Neuronal stem cell (in vitro differentiated cells): Measurements from ENCODE around the gene GLIS1.
A peak's percentile ranks its signal among the peaks of the same experiment; 100 is the strongest.

ENCODE experiments used
- DNase-seq: peaks from one replicate; pipeline ENCODE4 v3.0.0-alpha.2; 2013; ENCODE audit warnings: low spot score
- H2AFZ ChIP-seq: one replicate; pipeline ENCODE4 v1.6.1; 2013; ENCODE audit warnings: mild to moderate bottlenecking, low read length, inconsistent platforms
- H2AK5ac ChIP-seq: 2 replicates; pipeline ENCODE4 v1.6.1; 2013; ENCODE audit warnings: low read depth, mild to moderate bottlenecking, inconsistent platforms, low read length, moderate library complexity, mixed read lengths
- H2BK120ac ChIP-seq: 2 replicates; pipeline ENCODE4 v1.6.1; 2013; ENCODE audit warnings: low read depth, mild to moderate bottlenecking, inconsistent platforms, low read length, moderate library complexity, mixed read lengths
- H2BK12ac ChIP-seq: one replicate; pipeline ENCODE4 v1.6.1; 2013; ENCODE audit warnings: low read length, inconsistent platforms
- H2BK15ac ChIP-seq: 2 replicates; pipeline ENCODE4 v1.6.1; 2013; ENCODE audit warnings: mild to moderate bottlenecking, low read length, inconsistent platforms, mixed read lengths
- H2BK5ac ChIP-seq: one replicate; pipeline ENCODE4 v1.6.1; 2013; ENCODE audit warnings: inconsistent platforms, mild to moderate bottlenecking, low read length, moderate library complexity
- H3K14ac ChIP-seq: one replicate; pipeline ENCODE4 v1.6.1; 2013; ENCODE audit warnings: low read length, inconsistent platforms
- H3K18ac ChIP-seq: 2 replicates; pipeline ENCODE4 v1.6.1; 2013; ENCODE audit warnings: low read length, inconsistent platforms
- H3K23ac ChIP-seq: 2 replicates; pipeline ENCODE4 v1.6.1; 2013; ENCODE audit warnings: low read depth, mild to moderate bottlenecking, mixed read lengths, low read length, inconsistent platforms; ENCODE audit not compliant: poor library complexity
- H3K27ac ChIP-seq: replicated peaks from 3 replicates; pipeline ENCODE4 v1.5.1; 2013; ENCODE audit warnings: low read length, inconsistent platforms
- H3K27me3 ChIP-seq, 3 experiments: 2 replicates each; pipeline ENCODE4 v1.6.1; 2013; ENCODE audit warnings: low read length in 3 of 3, mild to moderate bottlenecking in 2 of 3, inconsistent platforms in 1 of 3, low read depth in 1 of 3, mixed read lengths in 1 of 3, moderate library complexity in 1 of 3; ENCODE audit not compliant: control insufficient read depth in 3 of 3, insufficient read depth in 3 of 3
- H3K36me3 ChIP-seq, 2 donors: replicated peaks in 1 of 2; 2 replicates each; pipeline ENCODE4 v1.6.1; 2013; ENCODE audit warnings: low read length in 2 of 2; ENCODE audit not compliant: control insufficient read depth in 2 of 2, insufficient read depth in 2 of 2
- H3K4ac ChIP-seq: 2 replicates; pipeline ENCODE4 v1.6.1; 2013; ENCODE audit warnings: inconsistent platforms, mild to moderate bottlenecking, low read length, moderate library complexity
- H3K4me1 ChIP-seq, 2 donors: 1 replicate in 1 of 2; 2 replicates in 1 of 2; pipeline ENCODE4 v1.6.1; 2013; ENCODE audit warnings: low read length in 2 of 2, low read depth in 1 of 2; ENCODE audit not compliant: control insufficient read depth in 2 of 2, insufficient read depth in 1 of 2
- H3K4me2 ChIP-seq: one replicate; pipeline ENCODE4 v1.6.1; 2013; ENCODE audit warnings: mild to moderate bottlenecking, low read length, inconsistent platforms; ENCODE audit not compliant: insufficient read depth, poor library complexity, severe bottlenecking
- H3K4me3 ChIP-seq, 2 donors: 2 replicates each; pipeline ENCODE4 v1.5.1; 2013; ENCODE audit warnings: low read length in 2 of 2, mild to moderate bottlenecking in 2 of 2, inconsistent platforms in 1 of 2, moderate library complexity in 1 of 2
- H3K79me1 ChIP-seq: one replicate; pipeline ENCODE4 v1.6.1; 2013; ENCODE audit warnings: low read depth, mild to moderate bottlenecking, inconsistent platforms, low read length, moderate library complexity
- H3K9ac ChIP-seq: one replicate; pipeline ENCODE4 v1.6.1; 2013; ENCODE audit warnings: mild to moderate bottlenecking, low read depth, low read length, inconsistent platforms; ENCODE audit not compliant: poor library complexity
- H3K9me3 ChIP-seq, 2 donors: replicated peaks in 1 of 2; 2 replicates each; pipeline versions ENCODE3 to v1.6.1; 2013; ENCODE audit warnings: low read length in 2 of 2, mild to moderate bottlenecking in 2 of 2, inconsistent platforms in 1 of 2, low read depth in 1 of 2, mixed read lengths in 1 of 2, moderate library complexity in 1 of 2; ENCODE audit not compliant: control insufficient read depth in 2 of 2, insufficient read depth in 1 of 2
- H4K8ac ChIP-seq: one replicate; pipeline ENCODE4 v1.6.1; 2013; ENCODE audit warnings: low read depth, mild to moderate bottlenecking, inconsistent platforms, low read length, moderate library complexity
- H4K91ac ChIP-seq: one replicate; pipeline ENCODE4 v1.6.1; 2013; ENCODE audit warnings: low read length, low read depth, mild to moderate bottlenecking, inconsistent platforms; ENCODE audit not compliant: poor library complexity
- WGBS, 2 donors: extraction: QIAGEN DNeasy Blood & Tissue Kit; methylation state at CpG; one replicate each; pipeline ENCODE4 v1.1.7; 2013; ENCODE audit warnings: missing lambda C conversion rate in 2 of 2, mixed read lengths in 1 of 2; ENCODE audit not compliant: insufficient read length in 2 of 2, insufficient replicate concordance in 1 of 2; ENCODE audit errors: extremely low coverage in 2 of 2; 5-methylcytosine and 5-hydroxymethylcytosine counted together

Gene GLIS1

GRCh38 chr1:53582211-53583020, 156.5 kb downstream of the GLIS1 start:
- no CpG with 5 or more reads among the region's 8 CpGs for WGBS, 2 donors
- Histone ChIP-seq H3K4me2 (no peak overlapping the region), H3K79me1 (no peaks in the 10 kb centered on the region), H3K36me3 (no peaks in the 10 kb centered on the region), H2AFZ (no peak overlapping the region), H3K18ac (peak overlapping the region; percentile 45), H3K9me3 (no peaks in the 10 kb centered on the region), H3K14ac (no peak overlapping the region), H3K4me3 (no peak overlapping the region), H2AK5ac (no peak overlapping the region), H2BK5ac (no peak overlapping the region), H2BK15ac (no peak overlapping the region), H2BK12ac (no peak overlapping the region), H4K8ac (no peak overlapping the region), H2BK120ac (no peak overlapping the region), H3K4ac (no peak overlapping the region), H4K91ac (no peak overlapping the region), H3K4me1 (peaks cover 0 to 5% of the 10 kb centered on the region in 2 donors), H3K9ac (peak overlapping the region; percentile 18), H3K27ac (no peak overlapping the region), H3K23ac (no peak overlapping the region), H3K27me3 (peaks cover 0 to 4% (median 0%) of the 10 kb centered on the region in 3 experiments)
- no peak for DNase-seq

- no peak overlapping the region for H2BK15ac ChIP-seq
- no peaks in the 10 kb centered on the region for H3K36me3 ChIP-seq
- no peak overlapping the region for H4K91ac ChIP-seq
- no peak overlapping the region for H3K4ac ChIP-seq
- H3K14ac ChIP-seq, result no peak overlapping the region
- no peak for DNase-seq
- H3K4me1 ChIP-seq, result peaks cover 0 to 4% of the 10 kb centered on the region in 2 donors
- no peak overlapping the region for H3K27ac ChIP-seq
- no peak overlapping the region for H4K8ac ChIP-seq
- H3K23ac ChIP-seq, result no peak overlapping the region
- H3K18ac ChIP-seq, result no peak overlapping the region
- no peaks in the 10 kb centered on the region for H3K27me3 ChIP-seq
- no peak overlapping the region for H3K9ac ChIP-seq
- no peaks in the 10 kb centered on the region for H3K79me1 ChIP-seq
- H2AFZ ChIP-seq, result no peak overlapping the region
- H2BK5ac ChIP-seq, result no peak overlapping the region
- no peak overlapping the region for H3K4me2 ChIP-seq
- no peak overlapping the region for H3K4me3 ChIP-seq
- no peak overlapping the region for H2BK120ac ChIP-seq
- H2BK12ac ChIP-seq, result no peak overlapping the region
- no CpG with 5 or more reads among the region's 4 CpGs for WGBS, 2 donors
- no peak overlapping the region for H2AK5ac ChIP-seq
- H3K9me3 ChIP-seq, result no peaks in the 10 kb centered on the region
Measured at GRCh38 chr1:53581476-53581875, 157.5 kb downstream of the GLIS1 start.

- Histone ChIP-seq H2BK15ac (no peak overlapping the region), H2BK120ac (no peak overlapping the region), H3K18ac (peak overlapping the region; percentile 15), H3K9ac (no peak overlapping the region), H4K8ac (no peak overlapping the region), H3K4me1 (peaks cover 0 to 8% of the 10 kb centered on the region in 2 donors), H3K27ac (no peak overlapping the region), H4K91ac (no peak overlapping the region), H3K4ac (no peak overlapping the region), H2AFZ (no peak overlapping the region), H2BK12ac (no peak overlapping the region), H3K4me3 (no peak overlapping the region), H3K14ac (no peak overlapping the region), H3K27me3 (no peaks in the 10 kb centered on the region), H2AK5ac (no peak overlapping the region), H2BK5ac (no peak overlapping the region), H3K9me3 (no peaks in the 10 kb centered on the region), H3K23ac (no peak overlapping the region), H3K79me1 (no peaks in the 10 kb centered on the region), H3K36me3 (no peaks in the 10 kb centered on the region), H3K4me2 (no peak overlapping the region)
- no peak for DNase-seq
- no CpG with 5 or more reads among the region's 9 CpGs for WGBS, 2 donors
Measured at GRCh38 chr1:53580739-53581475, 158.1 kb downstream of the GLIS1 start.

GRCh38 chr1:53580009-53580400, 159.0 kb downstream of the GLIS1 start:
- Histone ChIP-seq H3K9ac (no peak overlapping the region), H2BK120ac (no peak overlapping the region), H2AK5ac (no peak overlapping the region), H3K4ac (no peak overlapping the region), H3K27ac (no peak overlapping the region), H3K9me3 (no peaks in the 10 kb centered on the region), H2BK15ac (no peak overlapping the region), H4K91ac (no peak overlapping the region), H4K8ac (no peak overlapping the region), H2BK12ac (no peak overlapping the region), H2BK5ac (no peak overlapping the region), H3K36me3 (no peaks in the 10 kb centered on the region), H3K27me3 (peaks cover 0 to 9% (median 0%) of the 10 kb centered on the region in 3 experiments), H3K18ac (no peak overlapping the region), H2AFZ (no peak overlapping the region), H3K4me2 (no peak overlapping the region), H3K14ac (no peak overlapping the region), H3K4me1 (peaks cover 2 to 10% of the 10 kb centered on the region in 2 donors), H3K79me1 (no peaks in the 10 kb centered on the region), H3K23ac (no peak overlapping the region), H3K4me3 (no peak overlapping the region)
- no peak for DNase-seq
- no CpG with 5 or more reads among the region's 4 CpGs for WGBS, 2 donors
